ENCODE data around the gene SLC25A21.

DNA sequence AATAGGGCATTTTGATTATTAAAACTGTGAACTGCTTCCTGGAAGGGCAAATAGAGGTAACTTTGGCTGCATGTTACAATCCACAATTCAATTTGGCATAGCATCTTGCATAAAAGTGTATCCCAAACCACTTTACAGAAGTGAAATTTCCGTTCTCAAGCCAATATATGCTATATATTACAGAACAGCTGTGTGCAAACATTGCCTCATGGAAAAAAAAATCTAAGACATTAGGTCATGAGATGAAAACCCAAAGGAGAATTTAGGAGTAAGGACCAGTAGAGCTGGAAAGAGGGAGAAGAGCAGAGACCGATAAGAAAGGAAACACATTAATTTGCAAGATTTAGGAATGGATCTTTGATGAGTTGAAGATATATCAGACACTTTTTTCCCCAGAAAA is 271.6 kb downstream of the SLC25A21 start:
- TF ChIP-seq ZNF114 (tag by site-specific recombination; IDR thresholded peaks at IDR 0.05) (no peak), ZSCAN16 (tag by site-specific recombination; IDR thresholded peaks at IDR 0.05) (no peak), ZNF121 (tag by site-specific recombination; IDR thresholded peaks at IDR 0.05) (no peak), ZNF704 (tag by site-specific recombination; IDR thresholded peaks at IDR 0.05) (no peak), ZXDB (tag by site-specific recombination; IDR thresholded peaks at IDR 0.05) (no peak), YY1 (tag by site-specific recombination; IDR thresholded peaks at IDR 0.05) (no peak), ZNF514 (tag by site-specific recombination; IDR thresholded peaks at IDR 0.05) (no peak), ZNF354C (tag by site-specific recombination; IDR thresholded peaks at IDR 0.05; ENCODE audit: borderline replicate concordance, low read depth) (no peak), ZNF26 (tag by site-specific recombination; IDR thresholded peaks at IDR 0.05) (no peak)
- TF ChIP-seq, protein P1, sequence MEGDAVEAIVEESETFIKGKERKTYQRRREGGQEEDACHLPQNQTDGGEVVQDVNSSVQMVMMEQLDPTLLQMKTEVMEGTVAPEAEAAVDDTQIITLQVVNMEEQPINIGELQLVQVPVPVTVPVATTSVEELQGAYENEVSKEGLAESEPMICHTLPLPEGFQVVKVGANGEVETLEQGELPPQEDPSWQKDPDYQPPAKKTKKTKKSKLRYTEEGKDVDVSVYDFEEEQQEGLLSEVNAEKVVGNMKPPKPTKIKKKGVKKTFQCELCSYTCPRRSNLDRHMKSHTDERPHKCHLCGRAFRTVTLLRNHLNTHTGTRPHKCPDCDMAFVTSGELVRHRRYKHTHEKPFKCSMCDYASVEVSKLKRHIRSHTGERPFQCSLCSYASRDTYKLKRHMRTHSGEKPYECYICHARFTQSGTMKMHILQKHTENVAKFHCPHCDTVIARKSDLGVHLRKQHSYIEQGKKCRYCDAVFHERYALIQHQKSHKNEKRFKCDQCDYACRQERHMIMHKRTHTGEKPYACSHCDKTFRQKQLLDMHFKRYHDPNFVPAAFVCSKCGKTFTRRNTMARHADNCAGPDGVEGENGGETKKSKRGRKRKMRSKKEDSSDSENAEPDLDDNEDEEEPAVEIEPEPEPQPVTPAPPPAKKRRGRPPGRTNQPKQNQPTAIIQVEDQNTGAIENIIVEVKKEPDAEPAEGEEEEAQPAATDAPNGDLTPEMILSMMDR (tag by site-specific recombination; IDR thresholded peaks at IDR 0.05), result no peak
